ENCODE results near the gene DAAM2.

DAAM2 gene

DNA sequence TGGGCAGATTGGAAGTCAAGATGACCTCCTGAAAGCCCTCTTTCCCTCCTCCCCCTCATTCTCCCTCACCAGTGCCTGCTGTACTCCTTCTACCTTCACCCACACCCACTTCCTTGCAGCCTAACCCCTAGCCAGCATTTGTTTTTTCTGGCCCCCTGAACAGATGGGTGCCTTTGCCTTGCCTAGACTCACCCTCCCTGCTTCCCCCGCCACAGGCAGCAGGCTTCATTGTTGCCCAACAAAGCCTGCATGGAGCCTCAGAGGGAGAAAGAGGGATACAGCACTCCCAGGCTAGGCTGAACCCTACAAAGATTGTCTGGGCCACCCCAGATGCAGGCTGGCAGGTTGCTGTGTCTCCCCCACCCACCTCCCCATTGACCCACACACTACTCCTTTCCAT lies 139.4 kb downstream of the DAAM2 start:
- DNase-seq (ENCODE audit: low read depth): no peak

DNA sequence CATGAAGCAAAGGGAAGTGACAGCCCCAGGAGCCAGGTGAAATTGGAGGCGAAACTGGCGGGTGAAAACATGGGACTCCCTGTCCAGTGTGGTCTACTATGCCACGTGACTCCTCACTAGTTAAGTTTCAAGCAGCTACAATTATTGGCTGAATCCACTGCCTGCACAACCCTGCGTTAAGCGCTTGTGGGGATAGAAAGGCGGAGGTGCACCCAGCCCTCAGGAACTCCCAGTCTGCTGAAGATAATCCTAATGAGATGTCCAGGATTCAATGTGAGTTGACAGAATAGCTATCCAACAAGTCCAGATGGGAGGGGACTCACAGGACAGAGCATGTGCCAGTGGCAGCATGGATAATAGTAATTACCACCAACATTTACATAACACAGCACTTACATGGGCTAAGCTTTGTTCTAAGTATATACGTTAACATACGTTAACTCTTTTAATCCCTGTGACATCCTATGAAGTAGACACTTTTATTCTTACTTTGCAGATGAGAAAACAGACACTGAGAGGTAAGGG lies 140.3 kb downstream of the DAAM2 start:
- no peak for DNase-seq (ENCODE audit: low read depth)

DNA sequence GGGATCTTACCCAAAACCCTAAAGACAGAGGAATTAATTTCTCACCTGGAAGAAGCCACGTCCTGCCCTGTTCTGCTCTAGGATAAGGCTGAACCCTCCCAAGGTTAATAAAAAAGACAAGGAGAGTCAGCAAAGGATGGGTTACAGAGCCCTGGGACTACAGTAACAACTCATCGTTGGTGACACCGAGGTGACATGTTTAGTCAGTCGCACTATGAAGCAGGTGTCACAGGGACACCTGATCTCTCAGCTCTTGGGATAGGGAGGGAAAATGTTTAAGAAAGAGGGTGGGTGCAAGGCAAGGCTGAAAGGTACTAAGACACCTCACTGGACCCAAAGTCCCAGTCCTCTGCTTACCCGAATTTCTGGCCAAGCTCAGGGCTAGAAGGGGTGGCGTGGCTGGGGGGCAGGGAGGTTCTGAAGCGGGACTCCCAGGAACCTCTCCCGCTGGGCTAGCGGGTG lies 141.5 kb downstream of the DAAM2 start:
- DNase-seq (ENCODE audit: low read depth): no peak

DNA sequence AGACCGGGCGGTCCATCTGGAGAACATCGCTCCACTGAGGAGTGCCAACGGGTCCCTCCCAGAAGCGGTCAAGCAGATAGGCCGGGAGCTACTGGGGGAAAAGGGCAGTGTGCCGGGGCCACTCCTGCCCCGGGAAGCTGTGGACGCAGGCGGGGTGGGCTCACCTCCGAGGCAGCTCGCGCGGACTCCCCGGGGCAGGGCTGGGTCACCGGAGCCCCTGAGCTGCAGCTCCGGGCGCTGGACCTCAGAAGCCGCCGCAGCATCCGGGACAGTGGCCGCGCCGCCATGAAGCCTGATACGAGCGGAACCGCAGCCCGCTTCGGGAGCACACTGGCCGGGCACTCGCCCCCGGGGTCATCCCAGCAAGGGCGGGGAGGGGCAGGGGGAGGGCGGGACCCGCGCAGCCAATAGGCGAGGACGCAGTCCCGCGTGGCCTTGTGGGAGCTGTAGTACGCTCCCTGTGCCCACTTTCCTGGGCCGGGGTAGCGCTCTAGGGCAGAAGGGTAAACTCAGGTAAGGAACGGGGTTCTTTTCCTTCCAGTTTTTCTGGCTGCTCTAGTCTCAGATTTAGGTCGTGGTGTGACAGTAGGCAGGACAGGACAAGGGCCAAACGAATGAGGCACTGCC lies 142.1 kb downstream of the DAAM2 start, which contains the start of gene MOCS1:
Gene MOCS1 (minus strand): TSS at position 332 of the 627 bp plus-strand sequence. CDS start 45 bp downstream, at position 287.
- peak; percentile 70 for DNase-seq (ENCODE audit: low read depth)

DNA sequence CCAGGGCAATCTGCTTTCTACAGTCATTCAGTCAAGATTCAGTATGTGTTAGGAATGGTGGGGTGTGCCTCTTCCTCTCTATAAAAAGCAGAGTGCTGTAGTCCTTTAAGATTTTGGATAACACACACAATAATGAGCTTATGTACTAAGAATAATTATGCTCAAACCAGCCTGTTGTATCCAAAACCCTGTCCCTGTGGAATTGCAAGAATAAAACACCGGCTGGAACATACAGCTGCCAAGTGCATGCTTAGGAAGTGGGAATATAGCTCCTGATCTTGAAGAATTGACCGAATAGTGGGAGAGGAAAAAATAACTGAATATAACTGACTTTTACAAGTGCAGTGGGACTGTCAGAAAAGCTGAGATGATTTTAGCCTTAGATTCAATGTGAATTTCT lies 143.1 kb downstream of the DAAM2 start:
- no peak for DNase-seq (ENCODE audit: low read depth)

DNA sequence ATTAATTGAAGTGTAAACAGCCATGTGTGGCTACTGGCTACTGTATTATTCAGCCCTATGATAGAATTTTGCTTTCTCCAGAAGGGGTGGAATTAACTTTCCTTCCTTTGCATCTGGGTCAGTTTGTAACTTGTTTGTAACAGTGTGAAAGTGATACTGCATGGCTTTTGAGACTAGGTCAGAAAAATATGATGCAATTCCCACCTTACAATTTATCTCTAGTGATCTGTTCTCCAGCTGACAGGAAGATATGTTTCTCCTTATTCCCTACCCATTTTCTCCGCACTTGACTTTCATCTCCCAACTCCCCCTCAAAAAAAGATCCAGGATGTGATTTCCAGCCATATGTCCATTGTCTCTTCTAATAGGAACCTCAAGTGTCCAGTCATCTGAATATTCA lies 144.7 kb downstream of the DAAM2 start:
- DNase-seq (ENCODE audit: low read depth): no peak

DNA sequence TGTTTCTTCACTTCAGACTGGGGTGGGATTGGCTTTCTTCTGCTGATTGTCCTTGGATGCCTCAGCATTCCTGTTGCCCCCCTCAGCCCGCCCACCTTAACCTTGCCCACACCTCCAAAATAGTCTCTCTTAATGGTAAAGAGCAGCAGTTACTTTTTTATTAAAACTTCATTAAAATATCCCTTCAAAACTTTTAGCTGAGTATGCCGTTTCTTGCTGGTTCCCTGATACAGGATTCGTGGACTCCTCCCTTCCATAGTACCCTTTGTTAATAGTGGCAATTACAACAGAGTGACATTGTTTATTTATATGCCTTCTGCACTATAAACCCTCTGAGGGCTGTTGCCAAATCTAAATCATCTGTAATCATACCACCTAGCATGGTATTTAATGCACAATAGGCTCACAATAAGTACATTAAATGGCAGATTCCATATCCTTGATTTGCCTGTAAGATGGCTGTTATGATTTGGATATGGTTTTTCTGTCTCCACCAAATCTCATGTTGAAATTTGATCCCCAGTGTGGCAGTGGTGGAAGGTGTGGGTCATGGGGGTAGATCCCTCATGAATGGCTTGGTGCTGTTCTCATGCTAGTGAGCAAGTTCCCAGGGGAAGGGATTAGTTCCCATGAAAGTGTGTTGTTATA lies 145.6 kb downstream of the DAAM2 start:
- no peak for DNase-seq (ENCODE audit: low read depth)

DNA sequence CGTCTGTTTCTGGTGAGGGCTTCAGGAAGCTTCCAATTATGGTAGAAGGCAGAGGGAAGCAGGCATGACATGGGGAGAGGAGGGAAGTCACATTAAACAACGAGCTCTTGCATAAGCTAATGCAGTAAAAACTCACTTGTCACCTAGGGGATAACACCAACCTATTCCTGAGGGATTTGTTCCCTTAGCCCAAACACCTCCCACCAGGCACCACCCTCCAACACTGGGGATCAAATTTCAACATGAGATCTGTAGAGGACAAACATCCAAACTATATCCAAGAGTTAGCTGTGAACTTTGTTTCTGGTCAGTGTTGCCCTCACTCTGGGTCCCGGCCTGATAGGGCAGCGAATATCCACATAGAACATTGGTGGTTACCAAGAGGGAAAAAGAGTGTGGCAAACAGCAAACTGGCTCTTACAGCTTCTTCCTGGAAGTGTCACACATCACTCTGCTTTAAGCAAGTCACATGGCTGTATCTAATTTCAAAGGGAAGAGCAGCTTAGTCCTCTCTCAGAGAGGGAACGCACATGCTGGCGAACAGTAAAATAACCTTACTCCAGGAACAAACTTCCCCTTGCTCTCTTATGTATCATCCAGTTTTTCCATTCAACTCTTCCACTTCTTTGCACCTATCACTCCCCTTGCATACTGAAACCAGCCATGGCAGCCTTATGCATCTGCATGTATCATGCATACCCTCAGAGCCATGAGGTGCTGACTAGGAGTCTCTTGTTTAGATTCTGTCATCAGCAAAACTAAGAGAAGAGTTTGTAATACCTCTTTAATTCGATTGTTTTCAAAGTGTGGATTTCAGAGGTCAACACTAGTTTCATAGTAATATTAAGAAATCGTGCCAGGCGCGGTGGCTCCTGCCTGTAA lies 146.8 kb downstream of the DAAM2 start:
- no peak for DNase-seq (ENCODE audit: low read depth)

DNA sequence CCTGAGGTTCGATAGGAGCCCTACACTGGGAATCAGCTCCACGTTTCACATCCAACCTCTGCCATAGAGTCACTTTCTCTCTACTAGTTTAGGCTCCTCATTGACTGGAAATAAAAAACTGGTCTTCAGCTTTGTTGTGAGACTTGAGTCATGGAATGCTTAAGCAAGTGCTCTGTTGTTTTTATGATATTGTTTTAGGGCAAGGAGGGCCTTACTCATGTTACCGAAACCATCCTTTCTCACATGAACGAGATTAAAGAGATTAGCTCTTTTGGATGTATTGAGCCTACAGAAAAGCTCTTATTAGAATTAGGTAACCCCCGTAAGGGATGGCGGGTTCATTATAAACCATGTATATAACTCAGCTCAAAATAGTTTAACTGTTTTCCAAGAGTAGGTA lies 149.0 kb downstream of the DAAM2 start:
- DNase-seq (ENCODE audit: low read depth): no peak

DNA sequence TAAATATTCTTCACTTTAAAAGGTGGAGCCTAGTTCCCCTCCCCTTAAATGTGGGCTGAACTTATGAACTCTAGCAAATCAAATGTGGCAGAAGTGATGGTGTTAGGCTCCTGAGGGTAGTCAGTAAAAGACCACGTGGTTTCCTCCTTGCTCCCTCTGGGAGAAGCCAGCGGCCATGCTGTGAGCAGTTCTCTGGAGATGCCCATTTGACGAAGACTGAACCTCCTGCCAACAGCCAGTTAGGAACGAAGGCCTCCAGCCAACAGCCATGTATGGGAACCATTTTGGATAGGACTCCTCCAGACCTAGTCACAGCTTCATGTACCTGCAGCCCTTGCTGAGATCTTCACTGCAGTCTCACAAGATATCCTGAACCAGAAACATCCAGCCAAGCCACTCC lies 149.6 kb downstream of the DAAM2 start:
- no peak for DNase-seq (ENCODE audit: low read depth)

DNA sequence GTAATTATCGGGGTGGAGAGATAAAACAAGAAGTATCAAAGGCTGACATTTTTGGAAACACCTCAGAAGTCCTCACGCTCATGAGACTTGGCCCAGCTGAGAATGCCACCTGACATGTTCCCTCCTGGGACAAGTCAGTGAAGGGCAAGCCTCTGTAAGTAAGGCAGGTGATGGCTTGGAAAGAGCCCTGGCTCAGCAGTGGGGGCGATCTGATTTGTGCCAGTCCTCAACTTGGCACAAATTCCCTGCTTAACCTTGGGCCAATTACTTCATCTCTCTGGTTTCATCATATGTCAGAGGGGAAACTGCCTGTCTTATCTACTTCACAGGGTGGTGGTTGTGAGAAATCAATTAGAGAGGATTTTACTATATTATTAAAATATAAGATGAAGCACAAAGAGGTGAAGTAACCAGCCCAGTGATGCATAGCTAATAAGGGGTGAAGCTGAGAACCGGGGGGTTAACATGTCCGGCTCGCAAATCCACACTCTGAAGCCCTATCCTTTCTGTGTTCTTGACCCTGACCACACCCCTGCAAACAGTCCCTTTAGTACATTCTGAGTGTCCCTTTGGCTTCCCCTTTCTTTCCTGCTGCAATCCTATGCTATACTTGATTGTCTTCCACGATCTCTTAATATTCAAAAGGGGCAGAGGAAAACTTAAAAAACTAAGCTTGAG lies 150.9 kb downstream of the DAAM2 start:
- DNase-seq (ENCODE audit: low read depth): no peak

DNA sequence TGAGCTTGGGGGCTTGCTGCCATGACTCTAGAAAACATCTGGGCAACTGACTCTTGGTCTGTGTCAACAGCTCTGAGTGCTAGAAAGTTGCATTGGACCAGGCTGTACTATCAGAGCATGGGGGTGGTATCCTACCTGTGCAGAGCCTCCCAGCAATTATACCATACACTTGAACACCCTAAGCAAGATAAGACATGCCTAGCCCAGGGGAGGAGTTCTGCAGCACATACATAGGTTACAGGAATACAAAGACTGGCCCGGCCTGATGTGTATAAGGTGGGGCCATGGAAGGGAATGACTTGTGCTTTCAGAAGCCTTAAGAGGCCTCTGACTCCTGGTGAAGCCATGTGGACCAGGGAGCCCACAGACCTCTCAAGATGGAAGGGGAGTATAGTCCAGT lies 153.4 kb downstream of the DAAM2 start:
- no peak for DNase-seq (ENCODE audit: low read depth)

DNA sequence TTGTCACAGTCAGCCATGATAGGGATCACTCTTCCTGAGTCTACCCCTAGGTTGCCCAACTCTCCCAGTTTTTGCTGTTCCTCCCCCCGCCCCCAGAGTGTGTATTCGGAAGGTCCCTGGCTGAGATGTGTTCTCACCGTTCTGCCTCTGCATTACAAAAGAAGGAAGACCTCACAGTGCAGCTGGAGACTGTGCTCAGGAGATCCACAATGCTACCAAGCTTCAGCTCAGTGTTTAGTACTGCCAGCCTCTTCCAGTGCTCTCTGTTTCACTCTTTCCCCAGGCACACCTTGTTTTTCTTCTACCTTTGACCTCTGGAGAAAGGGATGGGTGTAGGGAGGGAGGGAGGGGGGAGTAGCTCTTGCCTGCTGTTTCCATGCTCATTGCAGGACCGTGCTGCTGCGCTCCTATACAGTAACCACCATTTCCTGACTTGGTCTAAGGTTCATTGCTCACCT lies 155.5 kb downstream of the DAAM2 start:
- no peak for DNase-seq (ENCODE audit: low read depth)

DNA sequence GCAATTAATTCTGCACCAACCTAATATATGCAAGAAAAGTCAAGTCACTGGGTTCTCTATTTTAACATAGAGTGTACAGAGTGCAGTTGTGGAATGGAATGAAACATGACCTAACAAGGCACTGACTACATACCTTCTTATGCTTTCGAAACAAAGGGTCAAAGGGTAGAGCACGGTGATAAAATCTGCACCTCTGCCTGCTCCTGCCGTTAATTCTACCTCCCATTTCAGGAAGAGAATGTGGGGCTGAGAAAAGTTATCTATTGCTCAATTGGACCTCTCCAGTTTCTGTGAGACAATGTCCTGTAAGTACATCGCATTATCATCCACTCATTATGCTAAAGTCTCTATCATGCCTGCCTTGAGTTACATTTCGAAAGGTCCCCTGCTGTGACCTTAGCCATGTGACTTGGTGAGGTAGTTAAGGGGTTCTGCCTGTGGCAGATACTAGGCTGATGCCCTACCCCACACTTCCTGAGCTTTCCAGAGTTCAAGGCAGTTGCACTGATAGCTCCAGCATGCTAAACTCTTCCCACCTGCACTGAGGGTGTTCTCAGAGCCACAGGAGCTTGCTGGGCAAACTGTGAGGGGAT lies 156.1 kb downstream of the DAAM2 start:
- no peak for DNase-seq (ENCODE audit: low read depth)

DNA sequence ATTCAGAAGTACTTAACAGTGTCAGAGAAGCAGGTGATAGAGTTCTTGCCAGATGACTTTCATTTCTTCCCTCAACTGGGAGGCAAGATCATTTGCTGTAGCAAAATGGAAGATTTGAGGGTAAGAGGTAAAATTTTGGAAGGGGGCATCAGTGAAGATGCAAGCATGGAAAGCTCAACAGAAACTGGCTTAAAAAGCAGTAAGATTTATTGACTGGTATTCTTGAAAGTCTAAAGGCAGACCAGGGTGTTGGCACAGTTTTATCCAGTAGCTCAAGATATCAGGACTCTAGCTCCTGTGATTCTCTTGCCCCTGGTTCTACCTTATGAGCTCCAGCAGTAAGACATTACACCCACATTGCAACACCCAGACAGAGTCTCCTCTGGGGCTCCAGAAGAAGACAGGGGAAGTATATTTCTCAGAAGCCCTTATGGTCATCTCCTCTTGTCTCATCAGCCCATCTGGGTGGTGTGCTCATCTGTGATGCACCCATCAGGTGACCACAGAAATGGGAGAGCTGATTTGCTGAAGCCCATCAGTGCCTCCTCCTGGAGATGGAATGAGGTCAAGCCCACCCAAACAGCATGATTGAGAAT lies 158.0 kb downstream of the DAAM2 start:
- no peak for DNase-seq (ENCODE audit: low read depth)

DNA sequence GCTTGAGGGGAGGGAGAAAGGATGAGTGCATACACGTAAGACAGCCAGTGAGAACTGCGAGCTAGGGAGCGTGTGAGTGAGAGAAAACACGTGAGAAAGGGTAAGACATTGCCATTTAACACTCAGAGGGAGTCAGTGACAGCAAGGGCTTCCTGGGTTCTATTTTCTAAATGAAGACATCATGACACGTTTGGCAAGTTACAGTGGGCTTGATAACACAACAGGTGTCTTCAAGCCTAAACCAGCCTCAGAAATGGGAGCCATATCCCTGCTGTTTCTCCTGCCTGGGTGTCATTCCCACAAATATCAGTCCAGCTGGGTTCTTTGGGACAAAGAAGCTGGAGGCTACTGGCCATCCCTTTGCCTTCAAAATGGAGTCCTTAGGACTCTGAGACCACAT lies 159.0 kb downstream of the DAAM2 start:
- no peak for DNase-seq (ENCODE audit: low read depth)

DNA sequence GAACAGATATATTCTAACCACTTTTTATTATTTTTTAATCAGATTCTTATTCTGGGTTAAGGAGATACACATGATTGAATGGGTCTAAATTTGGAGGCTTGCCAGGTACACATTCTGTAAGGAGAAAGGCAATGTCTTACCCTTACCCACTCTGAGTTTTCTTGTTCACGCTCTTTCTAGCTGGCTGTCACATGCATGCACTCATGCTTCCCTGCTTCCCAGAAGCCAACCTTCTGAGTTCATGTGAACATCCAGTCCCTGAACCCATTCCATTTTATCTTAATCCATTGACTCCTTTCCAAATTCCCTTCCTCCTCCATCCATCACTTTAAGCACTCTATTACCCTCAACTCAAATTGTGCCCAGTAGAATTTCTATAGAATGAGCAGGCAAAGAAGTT lies 159.5 kb downstream of the DAAM2 start:
- DNase-seq (ENCODE audit: low read depth): no peak

DNA sequence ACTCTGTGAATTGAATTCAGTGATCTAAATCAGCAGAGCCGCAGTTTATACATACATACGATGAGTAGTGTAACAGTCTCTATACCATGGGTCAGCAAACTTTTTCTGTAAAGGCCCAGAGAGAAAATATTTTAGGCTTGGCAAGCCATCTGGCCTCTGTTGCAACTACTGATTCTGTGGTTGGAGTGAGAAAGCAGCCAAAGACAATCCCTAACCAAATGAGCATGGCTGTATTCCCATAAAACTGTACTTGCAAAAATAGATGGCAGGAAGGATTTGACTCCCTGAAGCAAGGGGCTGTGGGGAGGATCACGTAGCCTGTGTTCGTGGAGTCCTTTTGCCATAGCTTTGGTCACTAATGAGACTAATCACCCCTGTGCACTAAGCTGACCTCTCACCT lies 160.0 kb downstream of the DAAM2 start:
- no peak for DNase-seq (ENCODE audit: low read depth)

DNA sequence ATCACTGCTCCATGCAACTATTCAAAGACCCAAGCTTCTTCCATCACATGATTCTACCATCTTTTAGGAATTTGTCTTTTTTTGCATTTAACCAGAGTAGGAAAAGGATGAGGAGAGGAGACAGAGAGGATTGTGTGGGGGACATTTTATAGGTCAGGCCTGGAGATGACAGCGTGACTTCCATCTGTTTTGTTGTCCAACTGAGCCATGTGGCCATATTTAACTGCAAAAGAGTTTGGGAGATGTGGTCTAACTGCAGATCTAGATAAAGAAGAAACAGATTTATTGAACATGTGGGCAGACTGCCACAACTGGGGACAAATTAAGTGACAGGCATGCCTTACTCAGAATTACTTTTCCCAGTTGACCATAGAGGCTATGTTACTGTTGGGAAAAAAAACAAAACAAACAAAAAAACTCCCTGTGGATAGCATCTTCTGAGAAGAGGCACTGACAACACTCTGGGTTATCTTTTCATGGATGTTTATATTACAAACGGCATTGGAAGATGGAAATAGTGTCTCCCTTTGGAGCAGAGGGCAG lies 161.0 kb downstream of the DAAM2 start:
- DNase-seq (ENCODE audit: low read depth): no peak

Measured in amniotic epithelial cell (primary cell).